Stomach (tissue), 4 donors: ENCODE data around the gene STRA6.

Source experiments
- POLR2AphosphoS5 ChIP-seq, 3 donors: sonication (generic); formaldehyde crosslinking; IDR thresholded peaks; one replicate each; pipeline ENCODE4 v1.6.1; 2016; ENCODE audit warnings: antibody characterized with exemption in 3 of 3
- TF ChIP-seq, protein P1 (sequence below), 7 experiments: fragments of 450-650 bp in 4 of 7; fragments of 200-600 bp in 3 of 7; sonication (generic) in 3 of 7; IDR thresholded peaks; one replicate each; pipeline ENCODE4 v1.5.1; 2016 to 2019; ENCODE audit warnings: antibody characterized with exemption in 7 of 7, control low read depth in 2 of 7, mild to moderate bottlenecking in 1 of 7

DNA sequence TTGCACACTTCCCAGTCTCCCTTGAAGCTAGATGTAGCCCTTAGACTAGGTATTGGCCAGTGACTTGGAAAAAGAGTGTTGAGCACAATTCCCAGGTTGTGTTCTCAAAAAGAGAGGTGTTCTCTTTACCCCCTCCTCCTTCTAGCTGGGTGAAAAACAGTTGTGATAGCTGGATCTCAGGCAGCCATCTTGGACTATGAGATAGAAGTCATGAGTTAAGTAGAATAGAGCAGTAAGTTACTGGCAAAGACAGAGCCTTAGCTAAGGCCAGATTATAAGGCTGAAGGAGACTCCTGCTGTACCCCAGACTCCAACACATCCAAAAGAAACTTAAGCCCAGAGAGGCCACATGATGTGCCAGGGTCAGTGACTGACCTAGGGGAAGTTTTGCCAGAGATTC, 8.1 kb upstream of the STRA6 start:
- TF ChIP-seq, protein P1, sequence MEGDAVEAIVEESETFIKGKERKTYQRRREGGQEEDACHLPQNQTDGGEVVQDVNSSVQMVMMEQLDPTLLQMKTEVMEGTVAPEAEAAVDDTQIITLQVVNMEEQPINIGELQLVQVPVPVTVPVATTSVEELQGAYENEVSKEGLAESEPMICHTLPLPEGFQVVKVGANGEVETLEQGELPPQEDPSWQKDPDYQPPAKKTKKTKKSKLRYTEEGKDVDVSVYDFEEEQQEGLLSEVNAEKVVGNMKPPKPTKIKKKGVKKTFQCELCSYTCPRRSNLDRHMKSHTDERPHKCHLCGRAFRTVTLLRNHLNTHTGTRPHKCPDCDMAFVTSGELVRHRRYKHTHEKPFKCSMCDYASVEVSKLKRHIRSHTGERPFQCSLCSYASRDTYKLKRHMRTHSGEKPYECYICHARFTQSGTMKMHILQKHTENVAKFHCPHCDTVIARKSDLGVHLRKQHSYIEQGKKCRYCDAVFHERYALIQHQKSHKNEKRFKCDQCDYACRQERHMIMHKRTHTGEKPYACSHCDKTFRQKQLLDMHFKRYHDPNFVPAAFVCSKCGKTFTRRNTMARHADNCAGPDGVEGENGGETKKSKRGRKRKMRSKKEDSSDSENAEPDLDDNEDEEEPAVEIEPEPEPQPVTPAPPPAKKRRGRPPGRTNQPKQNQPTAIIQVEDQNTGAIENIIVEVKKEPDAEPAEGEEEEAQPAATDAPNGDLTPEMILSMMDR (IDR thresholded peaks at IDR 0.05) = no peak
- TF ChIP-seq POLR2AphosphoS5 (IDR thresholded peaks at IDR 0.05) = no peak
